Glutamatergic neuron (in vitro differentiated cells): ENCODE results near the gene GPR160. TPM values are rescaled to one million over a fixed set of nuclear protein-coding genes. Genes with fewer than 3 reads are reported as not detected.

Experiments
- DNase-seq: peaks from one replicate; pipeline ENCODE4 v3.0.0; 2022
- H3K27ac Mint-ChIP-seq: one replicate; pipeline ENCODE4 v1.8.0; 2020; ENCODE audit warnings: mild to moderate bottlenecking, mixed read lengths, inconsistent platforms; ENCODE audit not compliant: unreplicated experiment
- H3K27me3 Mint-ChIP-seq: one replicate; pipeline ENCODE4 v1.8.0; 2020; ENCODE audit warnings: mild to moderate bottlenecking, moderate library complexity, mixed read lengths, inconsistent platforms; ENCODE audit not compliant: unreplicated experiment
- H3K36me3 Mint-ChIP-seq: one replicate; pipeline ENCODE4 v1.8.0; 2020; ENCODE audit warnings: mild to moderate bottlenecking, mixed read lengths, inconsistent platforms; ENCODE audit not compliant: unreplicated experiment
- H3K4me1 Mint-ChIP-seq: one replicate; pipeline ENCODE4 v1.8.0; 2020; ENCODE audit warnings: mild to moderate bottlenecking, low read depth, mixed read lengths, inconsistent platforms; ENCODE audit not compliant: unreplicated experiment
- H3K4me3 Mint-ChIP-seq: one replicate; pipeline ENCODE4 v1.8.0; 2020; ENCODE audit warnings: mild to moderate bottlenecking, mixed read lengths, inconsistent platforms; ENCODE audit not compliant: unreplicated experiment
- H3K9me3 Mint-ChIP-seq: one replicate; pipeline ENCODE4 v1.8.0; 2020; ENCODE audit warnings: mild to moderate bottlenecking, moderate library complexity, mixed read lengths, inconsistent platforms; ENCODE audit not compliant: unreplicated experiment
- total RNA-seq: library from RNA; stranded (reverse); fragmentation: NEBNext Ultra II Directional; extraction: Animal tissue kit (Norgen Biotek cat#: 25700); gene quantifications from one replicate; pipeline ENCODE4 v1.2.1, GENCODE V29; 2021; ENCODE audit not compliant: unreplicated experiment
- TF ChIP-seq, protein P1 (sequence below): fragments of 200-600 bp; sonication (generic); IDR thresholded peaks from one replicate; pipeline ENCODE4 v1.5.0; 2021; ENCODE audit not compliant: partially characterized antibody, unreplicated experiment

The GPR160 gene
- total RNA-seq, 1 donor from 2014 or later, result not detected

DNA sequence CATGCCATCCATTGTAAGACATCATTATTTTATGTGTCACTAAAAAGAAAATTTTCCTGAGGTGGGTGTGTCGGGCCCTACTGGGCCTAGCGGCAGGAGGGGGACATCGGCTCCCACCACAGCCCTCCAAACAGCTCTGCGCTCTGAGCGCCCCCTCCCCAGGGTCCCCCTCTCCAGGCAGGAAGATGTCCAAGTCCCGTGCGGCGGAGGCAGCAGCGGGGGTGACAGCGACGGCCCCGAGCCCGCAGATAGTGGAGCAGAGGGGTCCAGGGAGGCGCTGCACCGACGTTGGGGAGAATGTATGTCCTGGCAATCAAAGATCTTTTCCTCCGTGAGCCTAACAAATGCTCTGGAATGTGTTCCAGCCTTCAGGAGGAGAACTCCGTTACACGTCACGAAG is 24.3 kb downstream of the GPR160 start:
- Mint-ChIP-seq H3K4me3 (no peak overlapping the region), H3K36me3 (no peaks in the 10 kb centered on the region), H3K9me3 (peaks cover 1% of the 10 kb centered on the region), H3K27me3 (no peaks in the 10 kb centered on the region), H3K27ac (no peak overlapping the region), H3K4me1 (no peaks in the 10 kb centered on the region)
- no peak for DNase-seq
- TF ChIP-seq, protein P1, sequence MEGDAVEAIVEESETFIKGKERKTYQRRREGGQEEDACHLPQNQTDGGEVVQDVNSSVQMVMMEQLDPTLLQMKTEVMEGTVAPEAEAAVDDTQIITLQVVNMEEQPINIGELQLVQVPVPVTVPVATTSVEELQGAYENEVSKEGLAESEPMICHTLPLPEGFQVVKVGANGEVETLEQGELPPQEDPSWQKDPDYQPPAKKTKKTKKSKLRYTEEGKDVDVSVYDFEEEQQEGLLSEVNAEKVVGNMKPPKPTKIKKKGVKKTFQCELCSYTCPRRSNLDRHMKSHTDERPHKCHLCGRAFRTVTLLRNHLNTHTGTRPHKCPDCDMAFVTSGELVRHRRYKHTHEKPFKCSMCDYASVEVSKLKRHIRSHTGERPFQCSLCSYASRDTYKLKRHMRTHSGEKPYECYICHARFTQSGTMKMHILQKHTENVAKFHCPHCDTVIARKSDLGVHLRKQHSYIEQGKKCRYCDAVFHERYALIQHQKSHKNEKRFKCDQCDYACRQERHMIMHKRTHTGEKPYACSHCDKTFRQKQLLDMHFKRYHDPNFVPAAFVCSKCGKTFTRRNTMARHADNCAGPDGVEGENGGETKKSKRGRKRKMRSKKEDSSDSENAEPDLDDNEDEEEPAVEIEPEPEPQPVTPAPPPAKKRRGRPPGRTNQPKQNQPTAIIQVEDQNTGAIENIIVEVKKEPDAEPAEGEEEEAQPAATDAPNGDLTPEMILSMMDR, result no peak

DNA sequence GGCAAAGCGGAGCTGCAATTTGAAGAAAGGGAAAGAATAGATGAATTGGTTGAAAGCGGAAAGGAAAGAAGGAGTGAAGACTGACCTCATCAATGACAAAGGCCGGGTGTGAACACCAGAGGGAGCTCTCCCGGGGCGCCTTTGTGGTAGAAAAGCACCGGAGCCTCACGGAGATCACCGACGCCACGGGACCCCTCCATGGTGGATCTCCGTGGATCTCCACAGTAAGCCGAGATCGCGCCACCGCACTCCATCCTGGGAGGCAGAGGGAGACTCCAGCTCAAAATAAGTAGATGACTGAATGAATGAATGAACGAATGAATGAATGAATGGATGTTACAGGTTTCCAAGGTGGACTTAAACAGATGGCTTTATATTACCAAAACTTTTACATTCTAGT is 25.0 kb downstream of the GPR160 start:
- Mint-ChIP-seq H3K27me3 (no peaks in the 10 kb centered on the region), H3K36me3 (no peaks in the 10 kb centered on the region), H3K9me3 (peaks cover 1% of the 10 kb centered on the region), H3K4me1 (no peaks in the 10 kb centered on the region), H3K4me3 (no peak overlapping the region), H3K27ac (no peak overlapping the region)
- TF ChIP-seq, protein P1, result no peak
- no peak for DNase-seq

DNA sequence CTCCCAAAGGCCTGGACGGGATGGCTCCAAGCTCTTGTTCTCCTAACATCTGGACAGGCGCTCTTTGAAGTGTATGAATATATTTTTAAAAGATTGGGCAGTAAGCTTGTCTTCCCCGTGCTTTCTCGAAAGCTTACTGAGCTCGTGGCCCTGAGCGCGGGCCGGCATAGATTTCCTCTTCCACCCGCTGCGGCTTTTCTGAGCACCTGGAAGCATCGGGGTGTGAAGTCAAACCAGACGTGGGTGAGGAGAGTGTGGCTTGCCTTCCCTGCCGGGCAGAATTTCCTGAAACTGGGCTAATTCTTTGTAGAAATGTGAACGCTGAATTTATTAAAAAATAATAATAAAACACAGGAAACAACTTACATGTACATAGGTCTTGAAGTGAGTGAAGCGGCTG is 25.9 kb downstream of the GPR160 start:
- Mint-ChIP-seq H3K36me3 (no peaks in the 10 kb centered on the region), H3K9me3 (peaks cover 1% of the 10 kb centered on the region), H3K4me3 (no peak overlapping the region), H3K4me1 (no peaks in the 10 kb centered on the region), H3K27ac (no peak overlapping the region), H3K27me3 (no peaks in the 10 kb centered on the region)
- TF ChIP-seq, protein P1, result no peak
- DNase-seq, result no peak

DNA sequence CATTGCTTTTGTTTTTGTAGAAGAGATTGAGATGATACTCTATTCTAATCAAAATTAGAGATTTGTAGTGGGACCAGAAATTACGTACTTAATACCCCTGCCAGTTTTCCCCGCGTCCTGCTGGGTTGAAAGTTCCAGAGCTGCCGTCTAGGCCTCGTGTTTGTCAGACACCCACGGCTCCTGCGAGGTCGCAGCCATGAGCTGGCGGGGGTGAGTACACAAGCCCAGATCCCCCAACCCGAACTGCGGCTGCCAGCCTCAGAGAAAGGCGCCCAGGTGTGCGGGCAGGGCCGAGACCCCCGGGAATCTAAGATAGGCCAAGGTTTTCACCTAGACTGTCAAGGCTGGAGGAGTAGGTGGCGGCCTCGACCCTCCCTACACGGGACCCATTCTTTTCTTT is 26.3 kb downstream of the GPR160 start:
- Mint-ChIP-seq H3K36me3 (no peaks in the 10 kb centered on the region), H3K27ac (no peak overlapping the region), H3K4me1 (no peaks in the 10 kb centered on the region), H3K9me3 (peaks cover 1% of the 10 kb centered on the region), H3K4me3 (no peak overlapping the region), H3K27me3 (no peaks in the 10 kb centered on the region)
- TF ChIP-seq, protein P1, result no peak
- DNase-seq, result no peak

DNA sequence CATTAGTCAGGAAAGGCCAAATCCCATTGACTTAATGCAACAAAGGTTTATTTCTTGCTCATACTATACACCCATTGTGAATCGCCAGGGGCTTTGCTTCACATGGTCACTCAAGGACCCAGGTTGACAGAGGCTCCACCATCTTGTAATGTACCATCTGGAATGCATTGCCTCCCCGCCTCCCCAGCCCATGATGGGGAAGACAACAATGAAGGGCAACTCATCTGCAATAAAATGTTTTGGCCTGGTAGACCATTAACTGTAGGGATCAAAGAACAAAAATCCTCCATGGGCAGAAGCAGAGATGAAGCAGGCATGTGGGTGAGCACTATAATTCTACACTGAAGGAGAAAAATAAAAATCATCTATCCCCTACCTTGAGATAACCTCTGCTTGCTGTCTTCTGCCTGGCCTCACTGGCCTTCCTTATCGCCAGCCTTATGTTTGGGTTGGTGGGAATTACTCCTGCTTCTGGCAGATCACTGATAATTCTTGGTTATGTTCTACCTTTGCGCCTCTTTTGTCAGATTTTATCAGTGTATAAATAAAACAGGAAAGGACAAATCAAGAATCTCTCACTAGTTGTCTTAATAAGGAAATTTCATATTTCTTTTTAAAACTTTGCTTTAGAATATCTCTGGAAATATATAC is 37.8 kb downstream of the GPR160 start:
- H3K4me3 Mint-ChIP-seq, result no peak overlapping the region
- H3K27me3 Mint-ChIP-seq, result no peaks in the 10 kb centered on the region
- no peak overlapping the region for H3K27ac Mint-ChIP-seq
- no peaks in the 10 kb centered on the region for H3K36me3 Mint-ChIP-seq
- DNase-seq, result no peak
- H3K9me3 Mint-ChIP-seq, result no peaks in the 10 kb centered on the region
- TF ChIP-seq, protein P1, result no peak
- H3K4me1 Mint-ChIP-seq, result no peaks in the 10 kb centered on the region
